OCI-LY1 (cell line): ENCODE data around the gene ARMH2.

ENCODE experiments used
- H2AFZ ChIP-seq: fragments of 200-600 bp; sonication (generic), shearing (Covaris generic); 2 replicates; pipeline ENCODE4 v1.6.0; 2014; ENCODE audit warnings: antibody characterized with exemption, mild to moderate bottlenecking, low read length
- H3F3A ChIP-seq: fragments of 200-600 bp; sonication (generic), shearing (Covaris generic); 2 replicates; pipeline ENCODE4 v1.6.0; 2014; ENCODE audit warnings: mild to moderate bottlenecking, antibody characterized with exemption, low read length, moderate library complexity; ENCODE audit not compliant: insufficient read depth
- H3K27ac ChIP-seq: fragments of 200-600 bp; sonication (generic); 2 replicates; pipeline ENCODE4 v1.5.1; 2014; ENCODE audit warnings: low read length, mixed run types, mild to moderate bottlenecking, low read depth; ENCODE audit not compliant: poor library complexity, severe bottlenecking
- H3K27me3 ChIP-seq: fragments of 200-600 bp; sonication (generic); 2 replicates; pipeline ENCODE4 v1.6.0; 2014; ENCODE audit warnings: antibody characterized with exemption, mild to moderate bottlenecking, low read length, moderate library complexity; ENCODE audit not compliant: insufficient read depth
- H3K36me3 ChIP-seq: fragments of 200-600 bp; sonication (generic); 2 replicates; pipeline ENCODE4 v1.6.1; 2014; ENCODE audit warnings: mild to moderate bottlenecking, antibody characterized with exemption, low read length, moderate library complexity, mixed read lengths; ENCODE audit not compliant: insufficient read depth
- H3K4me1 ChIP-seq: fragments of 200-600 bp; sonication (generic); 2 replicates; pipeline ENCODE4 v1.5.1; 2014; ENCODE audit warnings: mild to moderate bottlenecking, low read length, moderate library complexity; ENCODE audit not compliant: insufficient read depth, severe bottlenecking
- H3K4me2 ChIP-seq: fragments of 200-600 bp; sonication (generic), shearing (Covaris generic); 2 replicates; pipeline ENCODE4 v1.6.1; 2014; ENCODE audit warnings: low read length
- H3K4me3 ChIP-seq: fragments of 200-600 bp; sonication (generic); 2 replicates; pipeline ENCODE4 v1.5.1; 2014; ENCODE audit warnings: low read length, low read depth, mild to moderate bottlenecking, mixed read lengths; ENCODE audit not compliant: poor library complexity, severe bottlenecking
- H3K79me2 ChIP-seq: fragments of 200-600 bp; shearing (Covaris generic); 2 replicates; pipeline ENCODE4 v1.6.1; 2016; ENCODE audit warnings: mixed run types, low read length, mixed read lengths; ENCODE audit not compliant: insufficient read depth
- H3K9ac ChIP-seq: fragments of 200-600 bp; sonication (generic), shearing (Covaris generic); 2 replicates; pipeline ENCODE4 v1.6.1; 2014; ENCODE audit warnings: mild to moderate bottlenecking, low read length, mixed read lengths
- H3K9me2 ChIP-seq: fragments of 200-600 bp; sonication (generic), shearing (Covaris generic); 2 replicates; pipeline ENCODE4 v1.6.1; 2014; ENCODE audit warnings: low read depth, mild to moderate bottlenecking, low read length, mixed read lengths
- H3K9me3 ChIP-seq: fragments of 200-600 bp; shearing (Covaris generic); 2 replicates; pipeline ENCODE4 v1.6.1; 2014; ENCODE audit warnings: low read length, mixed read lengths
- H4K20me1 ChIP-seq: fragments of 200-600 bp; sonication (generic), shearing (Covaris generic); 2 replicates; pipeline ENCODE4 v1.6.0; 2016; ENCODE audit warnings: mild to moderate bottlenecking, low read length; ENCODE audit not compliant: insufficient read depth
- EZH2 ChIP-seq: fragments of 200-600 bp; sonication (generic), shearing (Covaris generic); IDR thresholded peaks from 2 replicates; pipeline ENCODE4 v1.8.0; 2017; ENCODE audit warnings: borderline replicate concordance, mixed run types, mild to moderate bottlenecking, antibody characterized with exemption, low read length, moderate library complexity, mixed read lengths
- TF ChIP-seq, protein P1 (sequence below): fragments of 200-600 bp; sonication (generic), shearing (Covaris generic); IDR thresholded peaks from 2 replicates; pipeline ENCODE4 v1.5.1; 2017; ENCODE audit warnings: mild to moderate bottlenecking, antibody characterized with exemption, low read length, moderate library complexity, mixed read lengths

The ARMH2 gene

DNA sequence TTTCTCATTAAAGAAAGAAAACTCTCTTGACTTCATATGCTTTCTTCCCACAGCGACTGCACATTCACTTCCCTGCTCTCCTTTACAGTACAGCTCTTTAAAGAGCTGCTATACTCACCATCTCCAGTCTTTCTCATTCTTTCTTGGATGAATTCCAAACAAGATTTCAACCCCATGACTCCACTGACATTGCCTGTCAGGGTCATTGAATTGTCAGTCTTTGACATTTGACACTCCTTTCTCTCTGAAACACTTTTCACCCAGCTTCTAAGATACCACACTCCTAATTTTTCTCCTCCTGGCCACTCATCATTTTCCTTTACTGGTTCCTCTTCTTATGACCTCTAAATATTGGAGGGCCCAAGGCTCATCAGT lies 811 bp upstream of the ARMH2 start:
- no peak overlapping the region for H2AFZ ChIP-seq
- no peaks in the 10 kb centered on the region for H3K9me2 ChIP-seq
- H3F3A ChIP-seq, result no peaks in the 10 kb centered on the region
- H3K27ac ChIP-seq, result no peak overlapping the region
- H3K79me2 ChIP-seq, result no peaks in the 10 kb centered on the region
- peaks cover 7% of the 10 kb centered on the region; the same call in 1 of the 2 replicates for H3K36me3 ChIP-seq
- H3K9me3 ChIP-seq, result no peaks in the 10 kb centered on the region
- TF ChIP-seq, protein P1, sequence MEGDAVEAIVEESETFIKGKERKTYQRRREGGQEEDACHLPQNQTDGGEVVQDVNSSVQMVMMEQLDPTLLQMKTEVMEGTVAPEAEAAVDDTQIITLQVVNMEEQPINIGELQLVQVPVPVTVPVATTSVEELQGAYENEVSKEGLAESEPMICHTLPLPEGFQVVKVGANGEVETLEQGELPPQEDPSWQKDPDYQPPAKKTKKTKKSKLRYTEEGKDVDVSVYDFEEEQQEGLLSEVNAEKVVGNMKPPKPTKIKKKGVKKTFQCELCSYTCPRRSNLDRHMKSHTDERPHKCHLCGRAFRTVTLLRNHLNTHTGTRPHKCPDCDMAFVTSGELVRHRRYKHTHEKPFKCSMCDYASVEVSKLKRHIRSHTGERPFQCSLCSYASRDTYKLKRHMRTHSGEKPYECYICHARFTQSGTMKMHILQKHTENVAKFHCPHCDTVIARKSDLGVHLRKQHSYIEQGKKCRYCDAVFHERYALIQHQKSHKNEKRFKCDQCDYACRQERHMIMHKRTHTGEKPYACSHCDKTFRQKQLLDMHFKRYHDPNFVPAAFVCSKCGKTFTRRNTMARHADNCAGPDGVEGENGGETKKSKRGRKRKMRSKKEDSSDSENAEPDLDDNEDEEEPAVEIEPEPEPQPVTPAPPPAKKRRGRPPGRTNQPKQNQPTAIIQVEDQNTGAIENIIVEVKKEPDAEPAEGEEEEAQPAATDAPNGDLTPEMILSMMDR, result no peak
- no peak for TF ChIP-seq EZH2
- H3K4me1 ChIP-seq, result no peaks in the 10 kb centered on the region
- H3K4me3 ChIP-seq, result no peak overlapping the region
- no peaks in the 10 kb centered on the region for H3K27me3 ChIP-seq
- H4K20me1 ChIP-seq, result no peaks in the 10 kb centered on the region
- no peak overlapping the region for H3K9ac ChIP-seq
- H3K4me2 ChIP-seq, result no peak overlapping the region

DNA sequence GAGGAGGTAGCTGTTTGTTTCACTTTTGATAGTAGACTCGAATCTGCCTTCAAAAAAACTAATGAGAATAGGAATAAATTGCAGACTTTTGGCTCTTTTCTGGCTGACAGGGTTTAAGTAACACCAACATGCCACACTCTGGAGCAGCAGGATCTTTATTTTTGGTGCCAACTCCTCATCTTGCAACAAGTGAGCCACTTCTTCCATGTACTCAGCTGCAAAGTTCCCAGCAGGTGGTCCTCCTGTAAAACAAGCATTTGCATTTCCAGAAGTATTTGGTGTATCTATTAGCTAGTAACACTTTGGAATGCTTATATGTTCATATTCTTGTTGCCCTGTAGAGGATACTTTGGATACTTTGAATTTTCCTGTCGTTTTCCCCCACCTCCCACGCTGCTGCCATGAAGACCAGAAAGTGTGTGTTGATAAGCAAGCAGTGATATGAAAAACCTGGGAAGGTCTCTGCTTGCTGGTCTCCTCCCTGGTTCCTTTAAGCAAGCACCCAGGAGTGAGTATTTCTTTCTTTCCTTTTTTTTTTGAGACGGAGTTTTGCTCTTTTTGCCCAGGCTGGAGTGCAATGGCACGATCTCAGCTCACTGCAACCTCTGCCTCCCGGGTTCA lies 1.0 kb downstream of the ARMH2 start:
- peaks cover under 1% of the 10 kb centered on the region; the same call in 1 of the 2 replicates for H3K36me3 ChIP-seq

DNA sequence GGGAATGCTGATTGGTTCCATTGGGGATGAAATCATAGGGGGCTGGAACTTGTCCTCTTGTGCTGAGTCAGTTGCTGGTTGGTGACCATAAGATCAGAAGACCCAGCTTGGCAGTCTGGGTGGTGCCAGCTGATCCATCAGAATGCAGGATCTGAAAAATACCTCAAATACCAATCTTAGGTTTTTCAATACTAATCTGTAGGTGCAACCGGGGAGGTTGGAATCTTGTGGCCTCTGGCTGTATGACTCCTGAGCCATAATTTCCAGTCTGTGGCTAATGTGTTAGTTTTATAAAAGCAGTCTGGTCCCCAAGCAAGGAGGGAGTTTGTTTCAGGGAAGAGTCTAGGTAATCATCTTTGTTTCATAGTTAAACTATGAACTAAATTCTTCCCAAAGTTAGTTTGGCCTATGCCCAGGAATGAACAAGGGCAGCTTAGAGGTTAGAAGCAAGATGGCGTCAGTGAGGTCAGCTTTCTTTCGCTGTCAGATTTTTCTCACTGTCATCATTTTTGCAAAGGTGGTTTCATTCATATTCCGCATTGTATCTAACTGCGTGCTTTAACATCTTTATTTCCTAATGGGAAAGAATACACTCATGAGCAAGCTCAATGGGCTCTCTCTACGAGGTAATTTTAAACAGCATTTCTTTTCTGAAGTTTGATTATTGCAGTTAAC lies 2.0 kb downstream of the ARMH2 start:
- Histone ChIP-seq H3K9ac (no peak overlapping the region), H3K27ac (no peak overlapping the region), H4K20me1 (no peaks in the 10 kb centered on the region), H3K36me3 (no peaks in the 10 kb centered on the region), H3K4me1 (no peaks in the 10 kb centered on the region), H3K9me3 (no peaks in the 10 kb centered on the region), H3K27me3 (no peaks in the 10 kb centered on the region), H3F3A (no peaks in the 10 kb centered on the region), H3K4me3 (no peak overlapping the region), H3K4me2 (no peak overlapping the region), H3K79me2 (no peaks in the 10 kb centered on the region), H3K9me2 (no peaks in the 10 kb centered on the region), H2AFZ (no peak overlapping the region)
- no peak for TF ChIP-seq EZH2
- TF ChIP-seq, protein P1, result no peak

More for the DNA sequence above, 1.0 kb downstream of the ARMH2 start:
- H3K9me3 ChIP-seq, result no peaks in the 10 kb centered on the region
- no peaks in the 10 kb centered on the region for H3K27me3 ChIP-seq
- H3K4me3 ChIP-seq, result no peak overlapping the region
- H2AFZ ChIP-seq, result no peak overlapping the region
- no peak overlapping the region for H3K9ac ChIP-seq
- no peaks in the 10 kb centered on the region for H3F3A ChIP-seq
- H4K20me1 ChIP-seq, result no peaks in the 10 kb centered on the region
- no peaks in the 10 kb centered on the region for H3K9me2 ChIP-seq
- H3K4me2 ChIP-seq, result no peak overlapping the region
- H3K4me1 ChIP-seq, result no peaks in the 10 kb centered on the region
- TF ChIP-seq EZH2, result no peak
- TF ChIP-seq, protein P1, result no peak
- H3K27ac ChIP-seq, result no peak overlapping the region
- no peaks in the 10 kb centered on the region for H3K79me2 ChIP-seq
